ENCODE measurements around the gene C1QB. TPM values are rescaled to one million over a fixed set of nuclear protein-coding genes. Genes with fewer than 3 reads are reported as not detected.
"Not testable (repeated sequence)": the region's sequence is repeated elsewhere in the genome, so short reads cannot be mapped to it uniquely, and the experiment has no call there.

C1QB gene
- total RNA-seq, 6 experiments from 2014 or later, result 69.8 to 330 (median 152) TPM

GRCh38 chr1:22661880-22662279 lies 8.8 kb downstream of the C1QB start:
- no peak overlapping the region for H3K27ac ChIP-seq
- no peaks in the 10 kb centered on the region for H3K36me3 ChIP-seq
- no peak for DNase-seq
- no peaks in the 10 kb centered on the region for H3K9me3 ChIP-seq
- intact Hi-C loops (cut with DNase I), result no loop called here
- no peaks in the 10 kb centered on the region for H3K27me3 ChIP-seq
- no peak overlapping the region for H3K4me3 ChIP-seq
- no peak for ATAC-seq
- 66% methylated on average over 2 of the region's 2 CpGs for WGBS (ENCODE audit: insufficient coverage, low coverage, low lambda C conversion rate, missing lambda C conversion rate)
- no peak for TF ChIP-seq POLR2A (IDR thresholded peaks at IDR 0.05)
- no peak for TF ChIP-seq CTCF (IDR thresholded peaks at IDR 0.05)
- H3K4me1 ChIP-seq, result no peaks in the 10 kb centered on the region

- Histone ChIP-seq H3K4me3 (no peak overlapping the region), H3K9me3 (no peaks in the 10 kb centered on the region), H3K27ac (no peak overlapping the region), H3K27me3 (no peaks in the 10 kb centered on the region), H3K4me1 (no peaks in the 10 kb centered on the region), H3K36me3 (no peaks in the 10 kb centered on the region)
- TF ChIP-seq POLR2A (IDR thresholded peaks at IDR 0.05) (peak; percentile 29), CTCF (IDR thresholded peaks at IDR 0.05) (no peak)
- ATAC-seq (peak; percentile 62 to 89 (median 70)), DNase-seq (no peak)
- intact Hi-C loops (cut with DNase I), result no loop called here
- 63% methylated on average over 5 of the region's 5 CpGs for WGBS (ENCODE audit: insufficient coverage, low coverage, low lambda C conversion rate, missing lambda C conversion rate)
Measured at GRCh38 chr1:22662318-22662717, 9.3 kb downstream of the C1QB start.

- Histone ChIP-seq H3K4me1 (no peaks in the 10 kb centered on the region), H3K27me3 (no peaks in the 10 kb centered on the region), H3K36me3 (no peaks in the 10 kb centered on the region), H3K4me3 (no peak overlapping the region), H3K27ac (no peak overlapping the region), H3K9me3 (no peaks in the 10 kb centered on the region)
- intact Hi-C loops (cut with DNase I), result no loop called here
- ATAC-seq, result peak in 1 of 4 donors; percentile 18
- 70% methylated on average over 4 of the region's 8 CpGs for WGBS (ENCODE audit: insufficient coverage, low coverage, low lambda C conversion rate, missing lambda C conversion rate)
- TF ChIP-seq CTCF (IDR thresholded peaks at IDR 0.05), result no peak
- TF ChIP-seq POLR2A (IDR thresholded peaks at IDR 0.05), result no peak
- no peak for DNase-seq
Measured at GRCh38 chr1:22662986-22663408, 10.0 kb downstream of the C1QB start.

- 38% methylated on average over 3 of the region's 7 CpGs for WGBS (ENCODE audit: insufficient coverage, low coverage, low lambda C conversion rate, missing lambda C conversion rate)
- no peak for ATAC-seq
- Histone ChIP-seq H3K4me1 (no peaks in the 10 kb centered on the region), H3K9me3 (no peaks in the 10 kb centered on the region), H3K27me3 (no peaks in the 10 kb centered on the region), H3K36me3 (no peaks in the 10 kb centered on the region), H3K4me3 (no peak overlapping the region), H3K27ac (no peak overlapping the region)
- TF ChIP-seq CTCF (IDR thresholded peaks at IDR 0.05) (peak in 1 of 4 donors; percentile 11), POLR2A (IDR thresholded peaks at IDR 0.05) (no peak)
- DNase-seq, result no peak
- intact Hi-C loops (cut with DNase I), result no loop called here
Measured at GRCh38 chr1:22665752-22666151, 12.7 kb downstream of the C1QB start.

- DNase-seq (no peak), ATAC-seq (no peak)
- no peaks in the 10 kb centered on the region for H3K36me3 ChIP-seq
- intact Hi-C loops (cut with DNase I), result no loop called here
- TF ChIP-seq POLR2A (IDR thresholded peaks at IDR 0.05) (no peak), CTCF (IDR thresholded peaks at IDR 0.05) (no peak)
- 27% methylated on average over 2 of the region's 2 CpGs for WGBS (ENCODE audit: insufficient coverage, low coverage, low lambda C conversion rate, missing lambda C conversion rate)
- H3K27me3 ChIP-seq, result no peaks in the 10 kb centered on the region
- H3K27ac ChIP-seq, result no peak overlapping the region
- H3K9me3 ChIP-seq, result no peaks in the 10 kb centered on the region
- no peaks in the 10 kb centered on the region for H3K4me1 ChIP-seq
- no peak overlapping the region for H3K4me3 ChIP-seq
Measured at GRCh38 chr1:22666412-22666811, 13.4 kb downstream of the C1QB start.

GRCh38 chr1:22668840-22669239 lies 15.8 kb downstream of the C1QB start:
- 86% methylated on average over 1 of the region's 2 CpGs for WGBS (ENCODE audit: insufficient coverage, low coverage, low lambda C conversion rate, missing lambda C conversion rate)
- H3K27me3 ChIP-seq; H3K36me3 ChIP-seq; H3K4me1 ChIP-seq; H3K9me3 ChIP-seq; intact Hi-C loops (cut with DNase I); ATAC-seq; H3K27ac ChIP-seq; DNase-seq; H3K4me3 ChIP-seq: not testable (repeated sequence)

Measured in right lobe of liver (tissue), 6 donors.